GM19438 (cell line): ENCODE results near the gene SRSF2.
"Not testable (repeated sequence)": the region's sequence is repeated elsewhere in the genome, so short reads cannot be mapped to it uniquely, and the experiment has no call there.

Experiments used
- ATAC-seq: cut with Tn5 transposase; IDR thresholded peaks from one replicate; pipeline ENCODE4 v1.9.1; 2021; ENCODE audit warnings: low read depth; ENCODE audit not compliant: unreplicated experiment

Gene SRSF2

DNA sequence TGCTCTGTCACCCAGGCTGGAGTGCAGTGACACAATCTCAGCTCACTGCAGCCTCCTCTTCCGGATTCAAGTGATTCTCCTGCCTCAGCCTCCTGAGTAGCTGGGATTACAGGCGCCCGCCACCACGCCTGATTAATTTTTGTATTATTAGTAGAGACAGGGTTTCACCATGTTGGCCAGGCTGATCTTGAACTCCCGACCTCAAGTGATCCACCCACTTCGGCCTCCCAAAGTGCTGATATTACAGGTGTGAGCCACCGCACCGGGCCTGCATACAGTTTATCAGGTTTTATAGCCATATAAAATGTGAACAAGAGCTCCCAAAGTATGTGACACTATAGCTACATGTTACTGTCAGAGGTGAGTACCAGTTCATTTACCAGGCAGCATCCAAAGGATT lies 14.2 kb downstream of the SRSF2 start:
- not testable (repeated sequence) for ATAC-seq

DNA sequence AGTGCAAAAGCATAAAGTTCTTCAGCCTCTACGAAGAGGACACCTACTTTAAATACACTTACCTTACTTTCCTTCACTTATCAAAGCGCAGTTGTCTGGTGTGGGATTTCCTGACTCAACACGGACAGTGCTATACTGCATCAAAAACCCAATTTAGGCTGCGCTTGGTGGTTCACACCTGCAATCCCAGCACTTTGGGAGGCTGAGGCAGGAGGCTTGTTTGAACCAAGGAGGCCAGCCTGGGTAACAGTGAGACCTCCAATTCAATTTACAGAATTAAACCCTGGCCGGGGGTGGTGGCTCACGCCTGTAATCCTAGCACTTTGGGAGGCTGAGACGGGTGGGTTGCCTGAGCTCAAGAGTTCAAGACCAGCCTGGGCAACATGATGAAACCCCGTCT lies 14.9 kb downstream of the SRSF2 start:
- no peak for ATAC-seq

DNA sequence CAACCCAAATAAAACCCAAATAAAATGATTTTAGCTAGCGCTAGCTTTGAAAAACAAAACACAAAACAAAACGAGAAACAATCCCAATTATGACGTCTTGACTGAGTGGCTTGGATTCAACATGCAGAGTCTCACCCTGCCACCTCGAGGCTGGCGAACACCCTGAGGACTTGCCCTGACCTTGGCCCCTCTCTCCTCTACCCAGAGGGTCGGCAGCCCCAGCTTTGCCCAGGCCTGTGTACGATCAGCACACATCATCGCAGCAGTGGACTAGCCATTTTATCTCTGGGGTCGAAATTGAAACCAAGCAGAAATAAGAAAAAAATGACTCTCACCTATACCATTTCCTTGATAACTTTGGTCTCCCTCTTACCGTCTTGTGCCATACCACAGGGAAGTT lies 15.7 kb downstream of the SRSF2 start:
- ATAC-seq = no peak

DNA sequence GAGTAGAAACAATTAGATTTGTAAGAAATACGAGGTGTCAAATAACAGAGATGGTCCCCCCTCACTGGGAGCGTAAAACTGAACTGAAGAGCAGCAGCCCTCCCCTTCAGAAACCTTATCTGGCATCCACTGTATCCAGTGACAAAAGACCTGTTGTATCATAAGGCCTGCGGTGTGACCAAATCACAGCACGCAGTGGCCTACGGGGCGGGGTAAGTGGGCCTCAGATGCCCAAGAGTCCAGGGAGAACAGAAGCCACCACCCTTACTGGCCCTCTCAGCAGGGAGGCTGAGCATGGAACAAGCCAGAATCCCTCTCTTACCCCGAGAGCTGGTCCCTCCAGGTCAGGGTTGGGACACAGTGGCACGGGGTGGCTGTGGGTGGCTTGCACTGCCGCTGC lies 16.2 kb downstream of the SRSF2 start:
- no peak for ATAC-seq

DNA sequence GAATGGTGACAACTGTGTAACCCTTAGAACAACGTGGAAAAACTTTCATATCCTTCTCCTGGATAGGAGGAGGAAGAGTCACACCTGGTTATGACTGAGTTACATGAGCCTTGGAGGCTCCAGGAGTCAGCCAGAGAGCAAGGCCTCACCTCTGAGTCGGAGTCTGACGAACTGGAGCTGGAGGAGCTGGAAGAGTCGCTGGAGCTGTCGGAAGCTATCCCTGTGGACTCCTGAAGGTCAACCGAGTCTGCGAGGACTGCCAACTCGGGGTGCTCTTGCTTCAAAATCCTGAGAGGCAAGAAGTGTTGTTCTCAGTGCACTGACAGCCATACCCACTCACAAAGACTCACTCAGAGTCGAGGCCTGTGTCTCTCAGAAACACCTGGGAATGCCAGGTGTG lies 16.9 kb downstream of the SRSF2 start:
- no peak for ATAC-seq

DNA sequence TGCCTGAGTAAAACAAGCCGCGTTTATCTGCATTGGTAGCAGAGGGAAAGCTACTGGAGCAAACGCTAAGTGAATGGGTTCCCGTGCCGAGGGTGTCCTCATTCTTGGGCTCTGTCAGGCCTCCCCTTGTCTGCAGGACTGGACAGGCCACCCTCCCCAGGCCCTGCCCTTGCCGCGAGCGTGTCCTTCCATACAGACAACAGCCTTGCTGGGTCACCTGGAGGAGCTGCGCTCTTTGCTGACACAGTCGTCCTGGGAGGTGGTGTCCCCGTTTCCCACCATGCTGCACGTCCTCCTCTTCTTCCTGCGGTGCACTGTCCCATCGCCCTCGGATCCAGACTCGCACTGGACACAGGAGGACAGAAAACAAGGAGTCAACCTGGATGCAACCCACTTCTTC lies 18.6 kb downstream of the SRSF2 start:
- ATAC-seq = no peak

DNA sequence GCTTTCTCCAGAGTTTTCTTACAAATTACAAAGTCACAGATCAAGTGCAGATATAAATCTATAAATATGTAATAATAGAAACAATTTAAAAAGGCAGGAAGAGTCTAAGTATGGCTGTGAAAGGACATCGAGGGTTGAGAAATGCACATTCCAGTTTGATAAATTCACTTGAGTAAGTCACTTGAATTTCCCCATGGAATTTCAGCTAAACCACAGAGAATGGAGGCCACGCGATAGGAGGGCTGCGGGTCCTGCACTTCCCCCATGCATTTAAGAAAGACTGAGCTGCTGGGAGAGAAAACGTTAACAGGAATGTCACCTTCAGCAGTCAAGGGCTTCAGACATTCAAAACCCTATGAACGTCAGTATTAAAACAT lies 20.3 kb downstream of the SRSF2 start:
- ATAC-seq = no peak

DNA sequence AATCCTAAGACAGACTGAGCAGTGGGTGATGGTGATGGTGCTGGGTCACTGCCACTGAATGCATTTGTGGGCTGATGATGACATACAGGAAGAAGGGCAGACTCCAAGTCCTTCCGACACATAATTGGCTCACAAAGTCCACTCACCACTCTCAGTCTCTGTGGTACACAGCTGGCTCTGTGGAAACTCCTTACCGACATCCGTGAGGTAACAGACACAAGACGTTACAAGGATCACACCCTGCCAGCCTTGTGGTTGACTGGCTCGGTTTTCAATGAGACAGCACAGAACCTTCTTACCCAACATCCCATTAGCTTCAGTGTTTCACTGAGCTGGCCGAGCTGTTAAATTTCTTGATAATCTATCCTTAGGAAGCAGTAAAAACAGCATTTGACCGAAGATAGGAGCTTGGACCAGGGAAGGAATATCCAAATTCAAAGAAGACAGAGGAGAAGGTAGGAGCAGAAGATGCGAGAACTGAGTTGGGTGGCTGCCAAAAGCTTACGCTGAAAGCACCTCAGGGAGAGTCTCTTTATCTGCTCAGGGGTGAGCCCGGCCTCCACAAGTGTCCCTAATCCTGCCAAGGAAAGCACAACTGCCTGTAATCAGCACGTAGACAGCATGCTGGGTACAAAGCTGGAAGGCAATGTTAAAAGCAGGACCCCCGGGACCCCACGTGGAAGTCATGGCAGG lies 20.8 kb downstream of the SRSF2 start:
- no peak for ATAC-seq

DNA sequence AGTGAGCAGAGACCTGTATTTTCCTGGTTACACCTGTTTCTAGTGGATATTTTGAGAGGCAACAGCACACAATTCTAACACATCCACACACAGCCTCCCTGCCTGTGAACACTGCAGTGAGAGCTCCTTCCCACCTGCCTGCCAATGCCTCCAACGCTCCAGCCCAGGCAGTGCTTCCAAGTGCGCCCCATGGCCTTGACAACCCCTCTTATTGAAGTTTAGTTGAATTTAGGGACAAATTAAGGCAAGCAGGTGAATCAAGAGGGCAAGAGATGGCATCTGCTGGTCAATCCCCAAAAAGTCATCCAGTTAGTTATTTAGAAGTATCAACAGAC lies 21.7 kb downstream of the SRSF2 start:
- ATAC-seq = no peak

DNA sequence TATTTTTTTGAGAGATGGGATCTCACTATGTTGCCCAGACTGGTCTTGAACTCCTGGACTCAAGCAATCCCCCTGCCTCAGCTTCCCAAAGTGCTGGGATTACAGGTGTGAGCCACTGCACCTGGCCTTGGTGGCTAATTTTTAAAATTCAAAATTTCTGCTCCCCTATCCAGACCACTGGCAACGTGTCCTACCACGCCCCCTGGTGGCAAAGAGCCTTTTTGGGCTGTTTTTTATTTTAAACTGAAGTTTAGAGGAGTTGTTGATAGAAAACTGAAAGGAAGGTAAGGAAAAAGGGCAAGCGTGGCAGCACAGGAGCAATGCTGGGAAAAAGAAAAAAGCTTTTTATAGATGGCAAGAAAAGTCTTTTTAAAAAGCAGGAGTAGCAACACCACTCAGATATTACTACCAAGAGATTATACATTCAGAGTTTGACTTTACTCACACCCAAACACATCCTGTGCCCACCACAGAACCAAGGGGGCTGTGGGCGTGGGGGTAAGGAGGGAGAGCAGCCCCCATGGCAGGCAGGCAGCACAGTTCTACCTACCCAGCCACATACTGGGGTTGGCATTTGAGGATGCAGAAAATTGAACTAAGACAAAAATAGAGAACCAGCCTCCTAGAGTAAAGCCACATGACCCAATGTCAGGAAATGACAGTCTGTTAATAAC lies 22.2 kb downstream of the SRSF2 start:
- ATAC-seq = no peak

DNA sequence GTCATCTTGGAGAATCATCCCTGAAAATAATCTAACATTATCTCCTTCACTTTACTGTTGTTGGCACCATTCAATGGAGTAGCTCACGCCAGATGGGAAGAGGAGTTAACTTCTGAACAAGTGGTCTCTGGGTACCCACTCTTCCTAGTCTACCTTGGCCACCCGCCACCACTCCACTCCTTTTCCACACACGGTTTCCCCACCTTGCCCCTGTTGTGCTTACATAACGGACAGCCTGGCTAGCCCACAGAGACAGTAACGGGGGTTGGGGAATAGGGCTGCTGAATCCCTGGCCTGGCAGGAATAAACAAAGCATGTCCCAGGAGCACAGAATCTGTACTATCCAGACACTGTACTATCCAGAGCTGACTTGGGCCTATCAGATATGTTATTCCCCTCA lies 22.8 kb downstream of the SRSF2 start:
- ATAC-seq = no peak

DNA sequence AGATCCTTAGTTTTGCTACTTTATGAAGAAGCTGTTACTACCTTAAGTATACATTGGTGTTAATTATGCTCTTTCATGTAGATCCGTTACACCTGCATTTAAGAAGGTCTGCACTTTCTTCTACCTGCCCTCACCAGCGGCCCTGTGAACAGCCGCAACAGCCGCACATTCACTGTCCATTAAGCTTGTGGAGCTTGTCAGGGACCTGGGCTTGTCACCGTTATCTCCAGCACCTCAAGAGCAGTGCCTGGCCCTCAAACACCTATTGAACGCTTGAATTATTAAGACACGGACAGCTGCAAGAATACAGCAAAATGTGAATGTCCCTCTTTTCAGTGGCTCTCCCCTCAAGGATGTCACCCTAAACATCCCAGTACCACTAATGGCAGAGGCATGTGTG lies 23.4 kb downstream of the SRSF2 start:
- no peak for ATAC-seq

DNA sequence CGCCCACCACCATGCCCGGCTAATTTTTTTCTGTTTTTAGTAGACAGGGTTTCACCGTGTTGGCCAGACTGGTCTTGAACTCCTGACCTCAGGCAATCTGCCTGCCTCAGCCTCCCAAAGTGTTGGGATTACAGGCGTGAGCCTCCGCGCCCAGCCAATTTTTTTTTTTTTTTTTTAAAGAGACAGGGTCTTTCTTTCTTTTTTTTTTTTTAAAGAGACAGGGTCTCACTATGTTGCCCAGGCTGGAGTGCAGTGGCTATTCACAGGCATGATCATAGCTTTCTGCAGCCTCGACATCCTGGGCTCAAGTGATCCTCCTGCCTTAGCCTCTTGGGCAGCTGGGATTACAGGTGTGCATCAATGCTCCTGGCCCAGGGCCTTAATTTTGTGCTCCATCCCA lies 24.8 kb downstream of the SRSF2 start:
- not testable (repeated sequence) for ATAC-seq

DNA sequence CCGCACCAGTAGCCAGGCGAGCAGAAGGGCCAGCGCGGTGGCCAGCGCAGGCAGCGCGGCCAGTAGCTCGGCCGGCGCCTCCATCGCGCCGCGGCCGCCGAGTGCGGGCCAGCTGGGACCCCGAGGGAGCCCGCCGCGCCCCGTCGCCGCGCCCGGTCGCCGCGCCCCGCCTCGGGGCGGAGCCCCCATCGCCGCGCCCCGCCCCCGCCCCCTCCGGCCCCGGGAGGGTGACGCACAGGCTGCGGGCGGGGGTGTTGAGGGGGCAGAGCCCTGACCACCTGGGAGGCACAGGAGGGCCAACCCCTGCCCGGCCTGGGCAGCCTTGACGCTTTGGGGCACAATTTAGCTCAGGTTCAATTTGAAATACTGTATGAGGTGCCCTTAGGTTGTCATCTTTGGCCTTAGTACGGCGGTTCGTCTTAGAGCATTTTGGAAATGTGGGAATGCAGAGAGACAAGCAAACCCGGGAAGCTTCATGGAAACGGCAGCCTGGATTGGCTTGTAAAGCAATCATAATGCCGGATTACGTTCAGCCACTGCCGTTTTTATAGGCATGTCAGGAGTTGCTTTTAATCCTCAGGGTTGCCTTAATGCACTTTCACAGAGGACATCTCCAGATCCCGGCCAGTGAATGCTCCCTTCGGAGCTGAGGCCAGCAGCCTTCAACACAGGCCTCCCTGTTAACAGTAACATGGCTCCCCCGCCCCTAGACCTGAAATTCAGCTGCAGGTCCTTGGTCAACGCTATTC lies 26.1 kb downstream of the SRSF2 start, which contains the start of gene MXRA7:
TSS of gene MXRA7 (minus strand) at position 103 of the 749 bp plus-strand sequence. CDS start at position 84, 19 bp downstream.
- no peak for ATAC-seq

DNA sequence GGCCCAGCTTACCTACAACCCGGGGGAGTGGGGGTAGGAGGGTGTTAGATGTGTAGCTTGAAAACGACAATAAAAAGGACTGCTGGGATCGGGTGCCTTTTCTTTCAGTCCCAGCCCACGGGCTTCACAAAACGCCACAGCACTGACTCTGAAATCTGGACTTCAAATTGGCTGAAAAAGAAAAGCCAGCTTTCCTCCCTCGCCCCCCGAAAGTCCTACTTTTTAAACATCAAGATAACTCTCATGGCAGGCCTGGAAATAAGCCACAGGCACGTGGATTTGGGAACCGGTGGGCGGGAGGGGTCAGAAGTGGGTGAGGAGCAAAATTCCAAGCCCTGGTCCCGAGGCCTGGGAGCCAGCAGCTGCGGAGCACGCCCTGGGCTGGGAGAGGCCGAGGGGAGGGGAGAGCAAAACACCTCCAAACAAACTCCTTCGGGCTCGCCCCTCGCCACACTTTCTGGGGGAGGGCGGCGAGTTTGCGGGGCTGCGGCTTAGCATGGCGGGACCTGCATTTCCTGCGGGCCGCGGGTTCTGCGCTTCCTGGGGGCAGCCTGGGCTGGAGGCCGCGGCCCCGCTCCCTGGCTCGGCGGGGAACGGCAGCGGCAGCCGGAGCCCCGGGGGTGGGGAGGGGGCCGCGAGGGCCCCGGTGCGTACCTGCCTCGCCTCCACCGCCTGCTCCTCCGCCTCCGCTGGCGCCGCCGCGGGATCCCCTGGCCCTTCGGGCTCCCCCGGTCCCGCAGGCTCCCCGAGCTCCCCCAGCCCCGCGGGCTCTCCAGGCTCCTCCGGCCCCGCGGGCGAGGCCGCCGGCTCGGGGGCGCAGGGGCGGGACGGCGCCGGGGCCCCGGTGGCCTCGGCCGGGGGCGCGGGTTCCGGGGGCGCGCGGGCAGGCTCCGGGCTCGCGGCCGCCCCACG lies 26.9 kb downstream of the SRSF2 start:
- not testable (repeated sequence) for ATAC-seq

DNA sequence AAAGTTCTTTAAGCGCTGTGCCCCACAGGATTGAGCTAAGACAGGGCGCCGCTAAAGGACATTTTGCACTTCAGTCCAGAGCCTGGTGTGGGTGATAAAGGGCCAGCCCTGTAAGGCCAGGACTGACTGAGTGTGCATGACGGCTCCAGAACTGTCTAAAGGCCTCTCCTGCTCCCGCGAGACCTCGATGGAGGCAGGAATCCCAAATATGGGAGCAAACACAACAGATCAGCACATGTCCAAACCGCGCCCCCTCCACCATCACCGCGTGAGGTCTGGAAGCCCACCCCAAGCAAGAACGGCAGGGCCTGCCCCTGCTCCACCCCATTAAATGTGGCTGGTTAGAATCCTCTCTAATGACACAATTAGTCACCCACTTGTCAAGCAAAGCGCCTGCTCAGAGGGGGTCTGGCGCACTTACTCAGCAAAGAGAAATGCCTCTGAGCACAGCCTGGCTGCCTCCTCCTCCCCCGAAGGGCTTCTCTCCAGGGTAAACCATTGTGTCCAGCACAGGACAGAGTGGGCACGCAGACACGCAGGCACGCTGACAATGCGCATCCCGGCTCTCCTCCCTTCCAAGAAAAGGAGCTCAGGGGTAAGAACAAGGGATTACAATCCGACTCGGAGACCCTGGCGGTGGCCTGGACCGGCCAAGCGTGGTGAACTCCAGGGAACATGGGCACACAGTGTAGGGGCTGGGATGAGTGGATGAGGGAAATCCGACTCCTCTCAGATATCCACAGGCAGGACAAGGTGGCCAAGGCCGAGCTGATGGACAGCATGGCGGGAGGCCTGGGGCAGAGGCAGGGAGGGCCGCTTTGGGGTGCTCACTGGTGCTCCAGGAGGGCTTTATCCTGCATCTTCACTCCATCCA lies 27.8 kb downstream of the SRSF2 start:
- ATAC-seq = no peak

DNA sequence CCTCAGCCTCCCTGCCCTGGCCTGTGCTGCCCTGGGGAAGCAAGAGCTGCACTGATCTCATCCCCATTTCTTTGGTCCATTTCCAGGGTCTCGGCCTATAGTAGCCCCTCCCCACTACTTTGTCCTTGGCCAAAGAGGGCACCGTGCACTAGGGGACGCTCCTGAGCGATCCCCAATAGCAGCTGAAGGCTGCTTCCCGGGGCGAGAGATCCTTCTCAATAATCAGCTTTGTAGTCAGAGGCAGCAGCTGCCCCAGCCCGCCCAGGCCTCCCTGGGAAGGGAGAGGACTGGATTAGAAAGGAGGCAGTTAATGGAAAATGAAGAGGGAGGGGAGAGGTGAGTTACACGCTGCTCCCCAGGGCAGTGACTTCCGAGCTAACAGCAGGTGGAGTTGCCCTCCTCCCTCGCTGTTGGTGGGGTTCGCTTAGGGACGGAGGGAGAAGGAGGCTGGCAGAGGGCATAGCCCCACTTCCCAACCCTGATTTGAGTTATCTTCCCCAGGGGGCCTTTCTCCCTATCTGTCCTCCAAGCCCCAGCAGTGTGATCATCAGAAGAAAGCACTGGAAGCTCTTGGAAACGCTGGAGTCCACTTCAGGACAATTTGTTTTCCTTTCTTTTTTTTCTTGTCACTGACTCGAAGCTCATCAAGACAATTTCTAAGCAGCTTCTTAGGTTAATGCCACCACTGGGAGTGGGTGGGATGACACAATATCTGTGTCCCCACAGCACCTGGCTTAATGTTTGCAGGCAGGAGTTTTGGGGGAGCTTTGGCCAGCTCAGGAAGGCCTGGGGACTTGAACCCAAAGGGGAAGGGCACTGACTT lies 28.9 kb downstream of the SRSF2 start:
- ATAC-seq = no peak

DNA sequence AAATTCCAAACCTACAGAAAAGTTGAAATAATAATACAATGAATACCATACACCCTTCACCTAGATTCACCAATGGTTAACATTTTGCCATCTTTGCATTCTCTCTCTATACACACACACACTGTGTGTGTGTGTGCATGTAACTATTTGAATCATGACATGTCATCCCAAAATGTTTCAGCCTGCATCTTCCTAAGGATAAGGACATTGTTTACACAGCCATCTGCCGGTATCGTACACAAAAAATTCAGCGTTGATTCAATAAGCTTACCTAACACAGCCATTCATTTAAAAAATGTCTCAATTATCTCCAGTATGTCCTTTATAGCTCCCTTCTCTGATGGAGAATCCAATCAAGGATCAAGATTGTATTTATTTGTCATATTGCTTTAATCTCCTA lies 30.3 kb downstream of the SRSF2 start:
- ATAC-seq = no peak

DNA sequence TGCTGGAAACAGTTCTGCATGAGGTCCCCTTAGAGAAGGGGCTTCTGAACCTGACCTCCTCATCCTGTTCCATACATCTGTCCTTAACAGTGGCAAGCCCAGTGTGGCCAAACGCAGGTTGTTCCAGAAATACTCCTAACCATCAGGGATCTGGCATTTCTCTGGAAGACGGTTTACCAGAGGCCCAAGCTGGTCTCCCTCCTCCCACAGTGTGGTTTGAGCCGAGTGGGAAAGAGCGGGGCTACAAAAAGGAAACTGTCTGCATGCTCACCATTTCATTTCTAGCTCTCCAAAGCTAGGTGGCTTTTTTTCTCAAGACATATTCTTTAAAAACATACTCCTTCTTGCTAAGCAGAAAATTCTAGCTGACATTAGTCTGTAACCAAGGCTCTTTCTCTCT lies 32.3 kb downstream of the SRSF2 start:
- ATAC-seq = no peak
